GM19023 (cell line): ENCODE results near the gene CFAP47.
"Not testable (repeated sequence)": the region's sequence is repeated elsewhere in the genome, so short reads cannot be mapped to it uniquely, and the experiment has no call there.

ENCODE experiments used
- ATAC-seq: cut with Tn5 transposase; IDR thresholded peaks from one replicate; pipeline ENCODE4 v1.9.1; 2021; ENCODE audit warnings: mild to moderate bottlenecking, moderate library complexity; ENCODE audit not compliant: unreplicated experiment

Gene CFAP47, protein sequence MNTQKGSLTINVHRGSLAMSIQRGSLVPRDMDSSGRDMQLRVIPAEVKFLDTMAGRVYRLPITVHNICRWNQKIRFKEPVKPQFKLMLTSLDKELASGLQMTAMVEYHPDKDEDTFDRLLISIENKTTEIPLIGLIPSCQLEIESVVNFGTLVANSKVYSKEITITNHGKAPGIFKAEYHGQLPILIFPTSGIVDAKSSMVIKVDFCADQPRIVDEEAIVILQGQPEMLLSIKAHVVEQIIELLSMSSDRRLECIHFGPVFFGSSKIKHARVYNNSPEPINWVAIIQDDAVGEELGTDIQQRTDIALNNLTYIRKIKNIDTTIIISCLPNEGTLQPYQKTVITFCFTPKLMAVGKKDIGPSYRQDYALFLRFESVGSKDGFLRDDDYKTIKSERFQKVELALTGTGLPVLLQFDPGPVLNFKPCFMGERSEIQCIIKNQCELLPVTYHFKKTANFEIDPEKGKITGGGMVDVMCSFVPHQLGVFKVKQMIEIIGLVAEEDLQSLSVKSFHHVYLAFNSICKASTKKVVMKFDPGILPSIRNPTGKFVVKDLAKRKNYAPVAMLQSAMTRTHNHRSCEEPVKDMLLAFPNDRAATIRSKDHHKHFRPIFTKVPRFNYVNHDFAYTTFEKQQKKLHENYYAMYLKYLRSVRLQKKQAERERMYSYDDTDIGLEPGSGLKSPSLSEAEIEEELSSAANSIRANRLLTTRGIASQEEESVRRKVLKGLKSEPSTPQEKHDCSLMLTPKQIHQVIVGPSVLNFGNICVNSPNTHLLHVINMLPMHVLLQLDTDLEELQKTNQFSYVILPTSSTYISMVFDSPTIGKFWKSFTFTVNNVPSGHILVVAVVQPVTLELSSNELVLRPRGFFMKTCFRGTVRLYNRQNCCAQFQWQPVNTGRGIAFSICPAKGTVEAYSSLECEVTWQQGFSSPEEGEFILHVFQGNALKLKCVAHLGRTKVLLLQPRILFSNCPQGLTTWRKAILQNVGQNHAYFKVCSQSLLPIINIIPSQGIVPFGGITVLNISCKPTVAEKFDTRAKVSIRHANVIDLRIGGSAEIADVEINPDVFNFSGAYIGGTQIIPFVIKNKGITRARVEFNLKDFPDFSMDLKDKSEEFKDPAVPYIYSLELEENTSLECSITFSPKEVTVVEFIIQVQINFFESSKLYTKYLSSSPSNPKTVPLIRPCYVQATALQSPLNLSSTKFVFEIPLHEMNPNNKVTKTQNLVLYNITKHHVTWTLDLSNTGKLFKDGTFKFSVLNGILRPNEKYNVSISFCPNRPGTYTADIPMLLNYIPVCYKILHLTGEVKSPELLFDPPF (N-terminal part only)

DNA sequence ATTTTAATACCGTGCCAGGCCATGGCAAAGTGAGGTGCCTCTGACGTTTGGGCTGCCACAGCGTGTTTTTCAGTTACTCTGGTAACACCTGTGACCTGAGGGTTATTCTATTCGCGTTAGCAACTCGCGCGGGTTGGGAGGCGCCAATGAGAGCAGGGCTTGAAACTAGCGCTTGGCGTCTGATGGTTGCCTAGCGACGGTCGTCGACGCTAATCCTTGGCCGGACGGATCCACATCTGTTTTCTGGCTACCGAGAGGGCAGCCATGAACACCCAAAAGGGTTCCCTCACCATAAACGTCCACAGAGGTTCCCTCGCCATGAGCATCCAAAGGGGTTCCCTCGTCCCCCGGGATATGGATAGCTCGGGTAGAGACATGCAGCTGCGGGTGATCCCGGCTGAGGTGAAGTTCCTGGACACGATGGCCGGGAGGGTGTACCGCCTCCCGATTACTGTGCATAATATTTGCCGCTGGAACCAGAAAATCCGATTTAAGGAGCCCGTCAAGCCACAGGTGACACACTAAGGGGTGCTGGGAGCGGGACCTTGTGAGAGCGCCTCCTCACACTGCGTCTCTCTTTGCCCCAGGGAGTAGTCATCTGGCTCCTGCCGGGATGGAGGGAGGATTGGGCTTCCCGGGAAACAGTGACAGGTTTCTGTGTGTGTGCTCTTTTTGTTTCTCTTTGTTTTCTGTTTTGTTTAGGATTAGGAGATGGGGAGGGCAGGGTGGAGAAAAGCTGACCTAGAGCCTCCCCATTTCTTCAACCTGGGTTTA, at the start of gene CFAP47:
Gene CFAP47, plus strand, starts transcription at position 199 of the 774 bp plus-strand sequence. Its CDS starts 66 bp downstream, at position 265.
- ATAC-seq: no peak

DNA sequence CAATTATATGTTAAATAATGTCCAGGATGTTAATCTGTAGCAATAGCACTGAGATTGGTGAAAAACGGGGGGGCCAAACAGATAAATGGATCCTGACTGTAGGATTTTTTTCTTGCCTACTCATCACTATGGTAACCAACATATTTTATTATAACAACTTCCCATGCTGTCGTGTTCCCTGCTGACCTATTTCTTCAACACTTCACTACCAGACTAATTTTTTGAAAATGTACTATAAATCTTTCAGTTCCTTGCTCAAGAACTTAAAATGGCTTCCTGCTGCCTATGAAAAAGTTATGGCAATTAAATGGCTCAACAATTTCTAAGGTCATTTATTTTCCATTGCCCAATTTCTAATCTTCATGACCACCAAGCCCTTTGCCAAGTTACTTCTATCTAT, 38.9 kb upstream of the CFAP47 start:
- ATAC-seq: no peak

DNA sequence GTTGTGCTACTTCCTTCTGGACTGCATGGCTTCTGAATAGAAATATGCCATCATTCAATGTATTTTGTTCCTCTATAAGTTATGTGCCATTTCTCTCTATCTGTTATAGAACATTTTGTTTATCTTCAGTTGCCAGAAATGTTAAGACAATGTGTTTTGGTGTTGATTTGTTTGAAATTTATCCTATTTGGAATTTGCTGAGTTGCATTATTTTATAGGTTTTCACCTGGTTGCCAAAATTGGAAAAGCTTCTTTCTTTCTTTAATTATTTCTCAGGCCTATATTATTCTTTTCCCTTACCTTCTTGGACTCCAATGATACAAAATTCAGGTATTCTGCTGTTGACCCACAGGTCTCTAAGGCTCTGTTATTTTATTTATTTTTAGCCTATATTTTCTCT, 33.4 kb upstream of the CFAP47 start:
- ATAC-seq: no peak

DNA sequence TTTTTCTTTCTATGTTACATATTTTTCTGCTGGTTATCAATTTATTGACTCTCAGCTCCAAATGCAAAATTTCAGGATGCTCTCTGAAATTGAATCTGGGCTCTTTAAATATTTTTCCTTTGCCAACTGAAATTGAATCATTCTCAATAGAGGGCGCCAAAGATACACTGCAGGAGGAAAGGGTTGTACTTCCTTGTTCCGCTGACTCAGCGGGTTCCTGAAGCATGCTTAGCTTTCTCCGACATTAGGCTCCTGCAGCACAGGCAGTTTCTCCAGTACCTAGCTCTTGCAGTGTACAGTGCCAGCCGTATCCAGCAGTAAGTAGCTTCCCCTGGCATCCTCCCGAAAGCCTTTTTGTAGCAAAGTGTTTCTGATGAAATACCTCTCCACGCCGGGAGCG, 28.8 kb upstream of the CFAP47 start:
- no peak for ATAC-seq

DNA sequence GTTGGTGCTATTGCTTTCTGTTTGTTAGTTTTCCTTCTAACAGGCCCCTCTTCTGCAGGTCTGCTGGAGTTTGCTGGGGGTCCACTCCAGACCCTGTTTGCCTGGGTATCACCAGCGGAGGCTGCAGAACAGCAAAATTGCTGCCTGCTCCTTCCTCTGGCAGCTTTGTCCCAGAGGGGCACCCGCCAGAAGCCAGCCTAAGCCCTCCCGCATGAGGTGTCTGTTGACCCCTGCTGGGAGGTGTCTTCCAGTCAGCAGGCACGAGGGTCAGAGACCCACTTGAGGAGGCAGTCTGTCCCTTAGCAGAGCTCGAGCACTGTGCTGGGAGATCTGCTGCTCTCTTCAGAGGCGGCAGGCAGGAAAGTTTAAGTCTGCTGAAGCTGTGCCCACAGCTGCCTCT, 67.3 kb downstream of the CFAP47 start:
- not testable (repeated sequence) for ATAC-seq

DNA sequence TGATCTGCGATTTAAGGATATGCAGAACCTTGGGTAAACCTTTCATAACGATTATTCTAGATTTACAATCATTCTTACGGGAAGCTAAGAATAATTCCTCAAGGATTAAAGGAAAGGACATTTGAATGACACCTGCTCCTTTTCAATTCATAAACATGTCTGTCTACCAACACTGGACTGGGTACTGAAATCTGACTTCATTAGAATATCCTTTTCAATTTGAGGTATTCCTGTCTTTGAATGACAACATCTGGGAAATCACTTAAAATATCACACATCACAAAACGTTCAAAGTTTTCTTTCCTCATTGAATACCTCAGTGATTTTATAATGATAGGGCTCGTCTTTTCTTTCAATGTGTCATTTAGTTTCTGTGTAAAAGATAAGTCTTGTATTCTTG, 87.7 kb downstream of the CFAP47 start:
- ATAC-seq: no peak

DNA sequence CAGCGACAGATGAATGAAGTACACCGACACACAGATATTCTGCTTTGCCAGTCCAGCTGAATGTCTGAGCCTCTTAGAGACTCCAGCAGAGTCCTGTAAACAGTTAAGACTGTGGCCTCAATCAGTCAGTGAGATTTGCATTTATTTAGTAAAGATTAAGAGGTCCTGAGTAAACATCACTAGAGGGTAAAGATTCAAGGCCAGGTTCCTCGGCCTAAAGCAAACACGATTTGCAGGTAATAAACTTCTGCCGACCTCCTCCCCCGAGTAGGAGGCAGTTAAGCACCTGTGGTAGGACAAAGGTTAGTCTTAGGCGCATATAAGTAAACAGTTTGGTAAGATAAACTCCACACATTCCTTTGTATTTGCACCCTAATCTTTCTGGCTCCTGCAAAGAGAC, 99.6 kb downstream of the CFAP47 start:
- ATAC-seq: no peak

DNA sequence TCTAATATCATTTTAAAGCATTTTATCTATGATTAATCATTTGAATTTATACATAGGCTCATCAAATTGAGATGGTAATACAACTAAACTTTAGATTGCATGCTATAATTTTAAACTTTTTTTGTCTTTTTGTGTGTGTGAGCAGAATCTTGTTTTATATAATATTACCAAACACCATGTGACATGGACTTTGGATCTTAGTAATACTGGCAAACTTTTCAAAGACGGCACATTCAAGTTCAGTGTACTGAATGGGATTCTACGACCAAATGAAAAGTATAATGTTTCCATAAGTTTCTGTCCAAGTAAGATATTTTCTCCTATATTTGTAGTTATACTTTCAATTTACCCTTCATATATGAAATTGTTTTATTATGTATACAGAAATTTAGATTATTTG, 116.0 kb downstream of the CFAP47 start:
- no peak for ATAC-seq

DNA sequence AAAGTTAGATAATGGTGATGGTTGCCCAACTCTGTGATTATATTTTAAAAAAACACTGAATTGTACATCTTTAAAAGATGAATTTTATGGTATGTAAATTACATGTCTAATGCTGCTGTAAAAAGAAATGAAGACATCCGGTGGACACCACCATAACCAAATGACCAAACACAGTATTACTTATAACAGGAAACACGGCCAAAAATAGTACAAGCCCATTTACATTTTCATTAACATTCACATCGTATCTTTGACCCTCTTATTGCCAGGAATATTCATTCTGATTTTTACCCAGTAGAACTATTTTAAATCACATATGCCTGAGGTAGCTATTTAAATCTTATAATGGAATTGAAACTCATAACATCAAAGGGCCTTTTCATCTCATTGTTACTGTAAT, 143.2 kb downstream of the CFAP47 start:
- ATAC-seq: no peak

DNA sequence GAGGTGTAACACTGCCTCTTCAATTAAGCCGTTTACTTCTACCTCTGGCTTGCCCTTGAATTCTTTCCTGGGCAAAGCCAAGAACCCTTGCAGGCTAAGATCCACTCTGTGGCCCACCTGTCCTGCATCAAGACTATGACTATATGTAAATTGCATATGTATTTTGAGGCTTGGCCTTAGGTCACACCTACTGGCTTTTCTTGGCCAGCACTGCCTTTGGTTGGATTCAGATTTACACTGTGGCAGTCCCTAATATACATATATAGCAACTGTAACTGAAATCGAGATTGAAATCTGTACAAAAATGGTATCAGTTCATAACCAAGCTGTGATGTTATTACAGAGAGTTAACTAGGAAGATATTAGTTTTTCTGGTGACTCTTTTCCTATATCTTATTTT, 151.5 kb downstream of the CFAP47 start:
- ATAC-seq: no peak

DNA sequence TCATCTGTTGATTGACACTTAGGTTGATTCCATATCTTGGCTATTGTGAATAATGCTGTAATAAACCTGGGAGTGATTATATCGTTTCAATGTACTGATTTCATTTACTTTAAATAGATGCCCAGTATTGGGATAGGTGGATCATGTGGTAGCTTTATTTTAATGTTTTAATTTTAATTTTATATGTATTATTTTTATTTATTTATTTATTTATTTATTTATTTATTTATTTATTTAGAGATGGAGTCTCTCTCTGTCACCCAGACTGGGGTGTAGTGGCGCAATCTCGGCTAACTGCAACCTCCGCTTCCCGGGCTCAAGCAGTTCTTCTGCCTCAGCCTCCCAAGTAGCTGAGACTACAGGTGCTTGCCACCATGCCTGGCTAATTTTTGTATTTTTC, 155.5 kb downstream of the CFAP47 start:
- ATAC-seq: not testable (repeated sequence)

DNA sequence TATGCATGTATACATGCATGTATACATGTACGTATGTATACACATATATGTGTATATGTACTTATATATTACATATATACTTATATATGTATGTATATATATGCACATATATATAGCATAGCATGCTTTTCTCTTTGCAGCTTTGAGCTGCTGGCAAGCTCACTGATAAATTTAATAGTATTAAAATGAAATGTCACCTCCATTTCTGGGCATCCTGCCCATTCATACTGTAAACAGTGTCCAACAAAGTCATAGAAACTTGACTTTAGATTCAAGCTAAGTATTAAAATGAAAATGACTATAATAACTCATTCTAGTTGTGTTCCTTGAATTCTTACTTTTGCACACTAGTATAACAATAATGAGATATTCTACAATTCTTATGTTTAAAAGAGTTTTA, 163.7 kb downstream of the CFAP47 start:
- no peak for ATAC-seq

DNA sequence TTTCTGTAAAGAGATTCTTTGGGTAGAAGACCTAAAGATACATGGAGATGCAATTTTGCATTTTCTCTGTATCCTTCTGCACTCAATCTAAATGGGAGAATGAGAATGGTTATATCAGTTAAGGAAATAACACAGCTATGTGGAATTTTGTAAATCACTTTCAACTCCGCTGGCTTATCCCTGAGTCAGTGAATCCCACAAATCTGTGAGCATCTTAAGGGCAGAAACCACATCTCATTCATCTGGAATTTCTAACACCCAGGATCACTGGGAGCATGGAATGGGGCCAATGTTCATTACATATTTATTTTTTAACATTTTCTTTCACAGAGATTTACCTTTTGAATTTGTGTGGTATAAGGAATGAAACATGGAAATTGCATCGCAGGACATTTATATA, 167.8 kb downstream of the CFAP47 start:
- no peak for ATAC-seq

DNA sequence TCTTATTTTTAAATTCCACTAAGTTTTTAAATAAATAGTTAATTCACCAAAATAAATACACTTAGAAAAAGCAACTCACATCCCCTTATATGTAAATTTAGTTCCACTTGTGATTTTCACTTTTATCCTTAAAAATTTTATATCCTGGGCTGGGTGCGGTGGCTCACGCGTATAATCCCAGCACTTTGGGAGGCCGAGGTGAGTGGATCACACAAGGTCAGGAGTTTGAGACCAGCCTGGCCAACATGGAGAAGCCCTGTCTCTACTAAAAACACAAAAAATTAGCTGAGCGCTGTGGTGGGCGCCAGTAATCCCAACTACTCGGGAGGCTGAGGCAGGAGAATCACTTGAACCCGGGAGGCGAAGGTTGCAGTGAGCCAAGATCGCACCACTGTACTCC, 169.4 kb downstream of the CFAP47 start:
- not testable (repeated sequence) for ATAC-seq

DNA sequence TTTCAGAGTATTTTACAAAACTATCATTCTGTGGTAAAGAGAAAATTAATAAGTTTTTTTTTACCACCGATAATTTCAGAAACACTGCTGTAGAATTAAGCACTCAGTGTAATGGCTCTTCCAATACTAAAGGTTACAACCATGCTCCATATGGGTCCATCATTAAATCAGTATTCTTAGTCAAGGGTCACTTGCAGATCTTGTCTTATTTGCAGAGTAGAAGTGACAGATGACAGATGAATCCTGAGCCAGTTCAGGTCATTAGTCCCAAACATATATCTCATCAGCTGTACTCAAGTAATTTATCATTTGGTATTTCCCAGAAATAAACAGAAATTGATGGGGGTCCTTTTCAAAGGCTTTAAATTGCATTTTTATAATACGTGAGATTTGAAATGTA, 182.9 kb downstream of the CFAP47 start:
- no peak for ATAC-seq

DNA sequence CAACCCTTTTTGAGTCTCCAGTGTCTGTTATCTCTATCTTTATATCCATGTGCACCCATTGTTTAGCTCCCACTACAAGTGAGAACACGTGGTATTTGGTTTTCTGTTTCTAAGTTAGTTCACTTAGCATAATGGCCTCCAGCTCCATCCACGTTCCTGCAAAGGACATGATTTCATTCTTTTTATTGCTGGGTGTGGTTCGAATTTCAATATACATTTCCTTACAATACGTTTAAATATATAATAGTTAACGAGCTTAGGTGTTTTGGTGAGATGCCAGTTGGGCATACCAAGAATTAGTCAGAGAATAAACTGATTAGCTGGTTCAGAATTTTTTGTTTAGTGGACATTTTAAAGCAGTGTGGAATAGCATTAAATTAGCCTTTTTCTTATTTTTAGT, 196.7 kb downstream of the CFAP47 start:
- no peak for ATAC-seq

DNA sequence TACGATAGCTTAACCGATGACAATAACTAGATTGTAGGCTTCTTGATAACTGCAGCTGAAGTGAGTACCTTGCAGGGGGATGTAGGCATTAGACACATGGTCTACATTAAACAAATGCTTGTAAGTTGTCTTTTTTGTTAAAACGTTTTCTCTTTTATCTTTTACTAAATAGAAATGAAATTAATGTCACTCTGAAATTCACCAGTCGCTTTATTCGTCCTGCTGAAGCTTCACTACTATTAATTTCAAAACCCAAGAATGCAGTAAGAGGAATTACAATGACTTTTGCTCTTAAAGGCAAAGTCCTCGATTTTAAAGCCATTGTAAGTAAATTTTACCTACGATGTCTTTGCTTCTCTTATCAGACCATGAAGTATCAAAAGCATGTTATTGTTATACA, 239.7 kb downstream of the CFAP47 start:
- no peak for ATAC-seq

DNA sequence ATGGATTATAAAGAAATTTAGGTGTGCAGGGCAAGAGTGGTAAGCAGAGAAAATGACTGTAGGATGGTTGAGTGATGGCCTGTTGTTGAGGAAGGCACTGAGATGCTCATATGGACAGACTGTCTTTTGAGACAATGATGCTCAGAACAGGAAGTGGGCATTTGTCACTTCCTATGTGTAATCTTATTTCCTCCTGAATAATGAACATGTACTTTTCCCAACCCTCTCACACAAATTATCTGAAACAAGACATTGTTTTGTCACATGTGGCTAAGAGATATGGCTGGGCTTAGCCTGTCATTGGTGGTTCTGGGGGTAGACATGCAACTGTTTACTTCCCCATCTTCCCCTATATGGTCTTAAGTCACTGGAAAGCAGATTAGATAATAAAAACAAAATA, 240.5 kb downstream of the CFAP47 start:
- no peak for ATAC-seq

DNA sequence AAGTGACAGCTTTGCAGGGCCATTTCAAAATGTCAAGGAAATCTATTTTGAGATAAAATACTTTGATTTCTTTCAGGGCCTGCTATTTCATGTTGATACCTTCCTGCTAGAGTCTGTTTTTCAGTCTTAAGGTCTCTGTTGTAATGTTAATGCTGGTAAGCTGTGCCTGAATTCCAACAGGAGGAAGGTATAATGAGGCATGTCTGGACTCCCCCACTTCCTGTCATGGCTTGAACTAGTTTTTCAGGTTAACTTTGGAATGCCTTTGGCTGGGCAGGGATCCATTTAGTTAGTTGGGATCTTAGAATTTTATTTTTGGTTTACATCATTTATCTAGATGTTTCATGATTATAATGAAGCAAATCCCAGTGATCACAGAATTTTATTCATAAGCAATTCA, 279.0 kb downstream of the CFAP47 start:
- no peak for ATAC-seq

DNA sequence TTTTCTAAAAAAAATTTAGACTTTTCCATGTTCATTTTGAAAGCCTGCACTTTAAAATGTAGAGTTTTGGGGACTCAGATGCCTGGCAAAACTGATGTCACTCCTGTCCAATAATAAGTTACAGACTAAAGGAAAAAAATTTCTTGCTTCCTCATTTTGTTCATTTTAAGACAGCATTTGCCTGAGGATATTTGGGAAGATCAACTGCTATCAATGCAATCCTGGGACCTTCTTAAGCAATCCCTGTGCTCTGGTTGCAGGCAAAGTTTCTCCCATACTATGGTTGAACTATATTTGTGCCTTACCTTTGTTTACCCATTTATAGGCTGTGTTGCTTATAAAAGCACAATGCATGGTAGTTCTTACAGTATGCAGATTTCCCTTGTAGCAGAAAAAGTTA, 280.4 kb downstream of the CFAP47 start:
- ATAC-seq: no peak
